ENCODE results near the gene UBE2C.
A peak's percentile ranks its signal among the peaks of the same experiment; 100 is the strongest.

Gene UBE2C

GRCh38 chr20:45833883-45834796, 21.7 kb downstream of the UBE2C start:
- DNase-seq, result no peak

- DNase-seq, result no peak
These were observed 22.3 kb downstream of the UBE2C start for GRCh38 chr20:45834797-45835161.

GRCh38 chr20:45835329-45835765, 22.9 kb downstream of the UBE2C start:
- peak; percentile 62 to 71 for DNase-seq

GRCh38 chr20:45835825-45836224, 23.4 kb downstream of the UBE2C start:
- DNase-seq, result no peak

GRCh38 chr20:45836841-45837240, 24.4 kb downstream of the UBE2C start:
- no peak for DNase-seq

GRCh38 chr20:45840700-45841198, 28.3 kb downstream of the UBE2C start:
- DNase-seq, result no peak

GRCh38 chr20:45841407-45842129, 29.1 kb downstream of the UBE2C start:
- DNase-seq, result no peak

- peak in 1 of 2 donors; percentile 29 for DNase-seq
These were observed 29.8 kb downstream of the UBE2C start for GRCh38 chr20:45842169-45842812.

- no peak for DNase-seq
These were observed 31.1 kb downstream of the UBE2C start for GRCh38 chr20:45843506-45843905.

- no peak for DNase-seq
These were observed 33.0 kb downstream of the UBE2C start for GRCh38 chr20:45845452-45845851.

- DNase-seq, result no peak
These were observed 36.0 kb downstream of the UBE2C start for GRCh38 chr20:45848421-45848820.

GRCh38 chr20:45848969-45849582, 36.6 kb downstream of the UBE2C start:
- DNase-seq, result no peak

GRCh38 chr20:45850238-45850637, 37.8 kb downstream of the UBE2C start:
- no peak for DNase-seq

GRCh38 chr20:45850926-45851325, 38.5 kb downstream of the UBE2C start:
- no peak for DNase-seq

- no peak for DNase-seq
These were observed 39.1 kb downstream of the UBE2C start for GRCh38 chr20:45851501-45851900.

- DNase-seq, result no peak
These were observed 39.9 kb downstream of the UBE2C start for GRCh38 chr20:45852326-45852725.

GRCh38 chr20:45853484-45853883, 41.0 kb downstream of the UBE2C start:
- DNase-seq, result no peak

GRCh38 chr20:45857114-45857881, 44.9 kb downstream of the UBE2C start, which contains the start of the genes ACOT8 and ZSWIM3:
TSS of gene ACOT8 (minus strand) at chr20:45857392. CDS start at chr20:45857315, 77 bp downstream.
TSS of gene ZSWIM3 (plus strand) at chr20:45857614. CDS start at chr20:45857826, 212 bp downstream.
- peak; percentile 100 for DNase-seq

GRCh38 chr20:45857882-45858216, 45.4 kb downstream of the UBE2C start:
- DNase-seq, result no peak

GRCh38 chr20:45859916-45860315, 47.5 kb downstream of the UBE2C start:
- no peak for DNase-seq

GRCh38 chr20:45860560-45861220, 48.2 kb downstream of the UBE2C start:
- DNase-seq, result no peak

Measured in inflammatory macrophage treated with lipopolysaccharide for 1 hour (primary cell).